Amygdala (tissue), 56 donors: ENCODE measurements around the gene PAQR6.

Experiments used
- DNase-seq, 56 donors: peaks; one replicate each; lab custom pipeline; 2025; lab: John Stamatoyannopoulos, UW

Gene PAQR6, protein sequence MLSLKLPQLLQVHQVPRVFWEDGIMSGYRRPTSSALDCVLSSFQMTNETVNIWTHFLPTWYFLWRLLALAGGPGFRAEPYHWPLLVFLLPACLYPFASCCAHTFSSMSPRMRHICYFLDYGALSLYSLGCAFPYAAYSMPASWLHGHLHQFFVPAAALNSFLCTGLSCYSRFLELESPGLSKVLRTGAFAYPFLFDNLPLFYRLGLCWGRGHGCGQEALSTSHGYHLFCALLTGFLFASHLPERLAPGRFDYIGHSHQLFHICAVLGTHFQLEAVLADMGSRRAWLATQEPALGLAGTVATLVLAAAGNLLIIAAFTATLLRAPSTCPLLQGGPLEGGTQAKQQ

DNA sequence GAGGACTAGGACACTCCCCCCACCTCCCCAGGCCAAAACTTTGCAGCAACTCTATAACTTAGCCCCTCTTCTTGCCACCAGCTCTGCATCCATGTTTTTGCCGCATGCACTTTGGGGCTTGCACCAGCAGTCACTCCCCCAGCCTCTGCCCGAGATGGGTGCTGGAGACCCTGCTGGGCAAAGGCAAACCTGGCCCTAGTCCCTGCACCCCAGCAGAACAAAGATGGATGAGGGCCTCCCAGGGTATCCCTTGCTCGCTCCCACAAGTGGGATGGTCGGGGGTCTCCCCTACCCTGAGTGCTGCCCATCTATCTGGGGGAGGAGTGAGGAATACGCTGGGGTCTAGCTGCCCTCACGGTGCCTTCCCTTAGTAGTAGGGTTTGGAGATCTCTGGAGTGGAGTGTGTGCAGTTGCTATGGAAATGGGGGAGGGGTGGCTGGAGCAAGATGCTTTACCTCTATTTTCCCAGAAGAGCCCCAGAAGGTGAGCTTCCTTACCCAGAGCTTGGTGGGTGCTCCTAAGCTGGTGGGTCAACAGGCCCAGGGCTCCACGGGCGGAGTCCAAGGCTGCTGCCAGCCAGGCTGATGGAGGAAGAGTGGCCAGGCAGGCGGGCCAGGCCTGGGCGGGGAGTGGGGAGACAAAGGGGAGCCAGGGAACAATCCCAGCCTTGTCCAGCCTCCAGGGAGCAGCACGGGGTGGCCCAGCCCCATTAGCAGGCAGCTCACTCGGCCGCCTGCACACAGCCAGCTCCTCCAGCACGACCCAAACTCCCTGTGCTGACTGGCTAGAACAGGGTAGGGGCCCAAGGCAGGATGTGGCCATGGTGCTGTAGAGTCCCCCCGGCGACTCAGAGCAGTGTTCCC lies at the start of gene PAQR6:
Gene PAQR6 (minus strand): TSS at position 597 of the 863 bp plus-strand sequence. CDS start 1,325 bp downstream, outside the sequence.
- peak; percentile 50 to 98 (median 90) for DNase-seq

DNA sequence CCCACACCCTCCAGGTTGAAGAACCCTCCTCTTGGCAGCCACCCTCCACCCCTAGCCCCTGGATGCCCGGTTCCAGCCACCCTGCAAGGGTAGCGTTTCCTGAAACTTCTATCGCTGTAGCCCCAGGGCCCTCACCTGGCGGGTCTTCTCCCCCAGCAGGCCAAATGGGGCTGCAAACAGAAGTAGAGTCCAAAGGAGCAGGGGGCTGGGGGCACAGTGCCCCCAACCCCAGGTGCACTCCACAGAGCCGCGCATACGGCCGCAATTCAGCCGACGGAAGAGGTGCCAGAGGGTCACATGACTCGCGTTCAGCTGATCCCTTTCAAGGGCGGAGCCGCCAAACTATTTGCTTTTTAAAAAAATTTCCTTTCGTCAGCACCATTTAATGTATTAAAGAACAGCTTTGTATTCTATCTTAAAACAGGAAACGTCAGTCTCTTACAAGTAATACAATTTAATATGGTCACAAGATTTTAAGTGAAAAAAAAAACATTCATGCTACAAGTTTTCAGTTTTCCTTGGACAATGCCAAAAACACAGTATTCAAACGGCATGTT lies 47.6 kb upstream of the PAQR6 start, which contains the start of gene GLMP:
Gene GLMP (minus strand): TSS at position 289 of the 557 bp plus-strand sequence. CDS start 34 bp downstream, at position 255.
- peak in 41 of 56 donors; percentile 2 to 76 (median 41) for DNase-seq

DNA sequence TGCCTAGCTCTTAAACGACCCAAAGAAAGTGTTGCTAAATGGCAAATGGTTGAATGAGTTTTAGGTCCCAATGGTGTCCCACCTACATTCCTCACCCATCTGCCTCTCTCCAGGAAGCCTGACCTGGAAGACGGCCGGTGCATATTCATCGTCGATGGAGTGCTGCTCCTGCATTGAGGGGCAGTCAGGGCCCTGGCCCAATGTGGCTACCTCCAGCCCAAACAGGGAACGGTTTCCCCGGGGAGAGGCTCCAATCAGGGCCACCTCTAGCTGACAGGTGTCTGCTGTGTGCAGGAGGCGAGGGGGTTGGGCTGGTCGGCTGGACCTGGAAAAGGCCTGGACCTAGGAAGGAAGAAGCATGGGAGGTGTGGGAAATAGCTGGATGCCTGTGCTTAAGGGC lies 46.0 kb upstream of the PAQR6 start:
- no peak for DNase-seq

DNA sequence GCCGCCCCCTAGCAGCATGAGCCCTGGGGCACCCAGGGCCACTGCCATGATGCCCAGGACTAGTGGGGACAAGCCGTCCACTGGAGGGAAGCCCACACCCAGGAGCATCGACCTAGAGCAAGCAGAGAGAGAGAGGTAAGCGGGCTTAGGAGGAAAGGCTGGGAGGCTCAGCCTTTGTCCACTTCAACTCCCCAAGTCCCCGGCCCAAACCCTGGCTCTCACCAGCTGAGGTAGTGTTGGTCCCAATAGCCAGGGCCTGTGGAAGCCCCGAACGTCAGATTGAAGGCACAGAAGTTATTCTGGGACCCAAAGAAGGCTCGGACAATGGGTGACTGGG lies 45.2 kb upstream of the PAQR6 start:
- DNase-seq, result no peak

DNA sequence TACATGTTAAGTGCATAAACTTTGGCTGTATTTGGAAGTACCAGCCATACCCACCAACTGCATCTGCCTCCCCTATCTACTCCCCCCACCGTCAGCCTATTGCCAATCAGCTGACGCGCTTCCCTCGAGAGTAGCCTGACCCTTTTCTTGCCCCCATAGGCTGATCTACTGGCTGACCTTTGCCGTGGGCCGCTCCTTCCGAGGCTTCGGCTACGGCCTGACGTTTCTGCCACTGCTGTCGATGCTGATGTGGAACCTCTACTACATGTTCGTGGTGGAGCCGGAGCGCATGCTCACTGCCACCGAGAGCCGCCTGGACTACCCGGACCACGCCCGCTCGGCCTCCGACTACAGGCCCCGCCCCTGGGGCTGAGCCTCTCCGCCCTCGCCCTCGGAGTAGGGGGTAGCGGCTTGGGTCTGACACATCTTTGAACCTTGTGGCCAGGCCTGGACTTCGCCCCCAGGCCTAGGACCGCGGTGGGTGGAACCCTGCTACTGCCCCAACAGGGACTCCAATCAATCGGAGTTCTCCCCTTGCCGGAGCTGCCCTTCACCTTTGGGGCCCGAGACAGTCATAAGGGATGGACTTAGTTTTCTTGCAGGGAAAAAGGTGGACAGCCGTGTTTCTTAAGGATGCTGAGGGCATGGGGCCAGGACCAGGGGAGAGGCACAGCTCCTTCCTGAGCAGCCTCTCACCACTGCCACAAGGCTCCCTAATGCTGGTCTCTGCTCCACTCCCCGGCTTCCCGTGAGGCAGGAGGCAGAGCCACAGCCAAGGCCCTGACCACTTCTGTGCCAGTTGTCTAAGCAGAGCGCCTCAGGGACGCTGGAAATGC lies 43.6 kb upstream of the PAQR6 start:
- DNase-seq, result peak; percentile 15 to 89 (median 72)

DNA sequence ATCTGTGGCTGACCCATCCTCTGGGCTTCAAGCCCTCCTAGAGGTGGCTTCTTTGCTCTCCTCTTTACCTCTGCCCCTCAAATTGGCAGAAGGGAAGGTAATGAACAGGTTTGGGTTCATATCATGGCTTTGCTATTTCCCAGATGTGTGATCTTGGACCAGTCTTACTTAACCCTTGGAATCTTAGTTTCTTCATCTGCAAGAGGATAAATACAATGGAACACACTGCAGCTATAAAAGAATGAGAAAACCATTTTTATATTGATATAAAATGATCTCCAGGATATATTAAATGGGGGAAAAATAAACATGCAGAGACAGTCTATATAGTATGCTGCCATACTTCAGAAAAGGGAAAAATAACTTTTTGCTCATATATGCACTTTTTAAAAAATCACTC lies 42.0 kb upstream of the PAQR6 start:
- DNase-seq, result no peak

DNA sequence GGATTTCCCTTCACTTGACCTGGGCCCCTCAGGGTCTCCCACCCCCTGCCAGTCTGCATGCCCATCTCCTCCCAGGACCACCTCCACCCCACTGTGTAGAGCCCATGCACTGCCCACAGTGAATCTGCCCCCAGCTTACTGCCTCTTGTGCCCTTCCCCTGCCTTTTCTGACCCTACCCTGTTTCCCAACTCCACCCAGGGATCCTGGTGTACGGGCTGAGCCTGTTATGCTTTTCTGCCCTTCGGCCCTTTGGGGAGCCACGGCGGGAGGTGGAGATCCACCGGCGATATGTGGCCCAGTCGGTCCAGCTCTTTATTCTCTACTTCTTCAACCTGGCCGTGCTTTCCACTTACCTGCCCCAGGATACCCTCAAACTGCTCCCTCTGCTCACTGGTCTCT lies 38.2 kb upstream of the PAQR6 start:
- no peak for DNase-seq

DNA sequence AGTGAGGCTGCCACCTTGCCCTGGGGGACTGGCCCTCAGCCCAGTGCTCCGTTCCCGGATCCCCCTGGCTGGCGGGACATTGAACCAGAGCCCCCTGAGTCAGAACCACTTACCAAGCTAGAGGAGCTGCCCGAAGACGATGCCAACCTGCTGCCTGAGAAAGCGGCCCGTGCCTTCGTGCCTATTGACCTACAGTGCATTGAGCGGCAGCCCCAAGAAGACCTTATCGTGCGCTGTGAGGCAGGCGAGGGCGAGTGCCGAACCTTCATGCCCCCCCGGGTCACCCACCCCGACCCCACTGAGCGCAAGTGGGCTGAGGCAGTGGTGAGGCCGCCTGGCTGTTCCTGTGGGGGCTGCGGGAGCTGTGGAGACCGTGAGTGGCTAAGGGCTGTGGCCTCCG lies 37.6 kb upstream of the PAQR6 start:
- no peak for DNase-seq

DNA sequence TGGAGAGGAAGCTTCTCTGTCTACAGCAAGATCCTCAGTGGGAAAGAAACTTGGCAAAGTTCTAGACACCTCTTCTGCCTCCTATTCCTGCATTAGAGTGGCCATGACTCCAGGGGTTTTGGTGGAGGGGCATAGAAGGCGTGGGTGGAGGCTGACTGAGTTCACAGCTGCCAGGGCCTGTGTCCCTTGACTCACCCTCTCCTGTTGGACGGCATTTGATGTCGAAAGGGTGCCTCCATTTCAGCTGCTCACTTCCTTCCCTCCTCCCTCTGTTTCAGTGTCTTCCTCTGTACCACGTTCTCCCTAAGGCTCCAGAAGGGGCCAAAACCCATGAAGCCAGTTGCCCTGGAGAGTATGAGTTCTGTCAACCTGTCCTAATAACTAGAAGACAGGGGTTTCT lies 36.9 kb upstream of the PAQR6 start:
- no peak for DNase-seq

DNA sequence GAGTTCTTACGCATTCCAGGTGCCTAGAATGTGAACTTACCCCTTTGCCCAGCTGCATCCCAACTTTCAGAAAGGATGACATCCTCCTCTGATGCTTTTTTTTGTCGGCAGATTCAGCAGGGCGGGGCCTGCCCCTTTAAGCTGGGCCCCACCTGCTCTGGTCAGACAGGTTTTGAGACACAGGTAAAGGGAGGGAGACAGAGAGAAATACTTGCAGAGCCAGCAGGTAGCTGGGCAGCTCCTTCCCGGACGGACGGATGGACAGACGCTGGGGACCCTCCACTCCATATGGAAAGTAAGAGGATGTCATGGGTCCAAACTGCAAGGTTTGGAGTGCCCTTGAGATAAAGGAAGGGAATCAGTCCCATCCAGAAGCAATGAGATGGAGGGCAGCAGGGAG lies 36.3 kb upstream of the PAQR6 start, which contains the start of gene TMEM79:
Gene TMEM79 (plus strand): TSS at position 214 of the 400 bp plus-strand sequence. CDS start 902 bp downstream, outside the sequence.
- DNase-seq, result no peak

DNA sequence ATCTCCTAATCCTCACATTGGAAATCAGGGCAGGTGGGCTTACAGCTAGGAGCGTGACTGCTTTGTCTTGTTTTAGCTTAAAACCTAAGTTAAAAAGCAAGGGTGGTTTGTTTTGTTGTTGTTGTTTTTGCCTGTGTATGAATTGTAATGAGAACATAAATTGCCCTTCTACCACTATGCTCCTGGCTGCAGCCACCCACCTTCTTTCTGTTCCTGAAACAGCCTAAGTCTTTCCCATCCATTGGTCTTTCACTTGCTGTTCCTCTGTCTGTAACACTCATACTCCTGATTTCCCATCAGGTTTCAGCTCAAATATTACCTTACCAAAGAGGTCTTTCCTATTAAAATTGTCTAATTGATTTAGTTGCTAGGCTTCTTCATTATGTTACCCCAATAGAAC lies 35.7 kb upstream of the PAQR6 start:
- no peak for DNase-seq

DNA sequence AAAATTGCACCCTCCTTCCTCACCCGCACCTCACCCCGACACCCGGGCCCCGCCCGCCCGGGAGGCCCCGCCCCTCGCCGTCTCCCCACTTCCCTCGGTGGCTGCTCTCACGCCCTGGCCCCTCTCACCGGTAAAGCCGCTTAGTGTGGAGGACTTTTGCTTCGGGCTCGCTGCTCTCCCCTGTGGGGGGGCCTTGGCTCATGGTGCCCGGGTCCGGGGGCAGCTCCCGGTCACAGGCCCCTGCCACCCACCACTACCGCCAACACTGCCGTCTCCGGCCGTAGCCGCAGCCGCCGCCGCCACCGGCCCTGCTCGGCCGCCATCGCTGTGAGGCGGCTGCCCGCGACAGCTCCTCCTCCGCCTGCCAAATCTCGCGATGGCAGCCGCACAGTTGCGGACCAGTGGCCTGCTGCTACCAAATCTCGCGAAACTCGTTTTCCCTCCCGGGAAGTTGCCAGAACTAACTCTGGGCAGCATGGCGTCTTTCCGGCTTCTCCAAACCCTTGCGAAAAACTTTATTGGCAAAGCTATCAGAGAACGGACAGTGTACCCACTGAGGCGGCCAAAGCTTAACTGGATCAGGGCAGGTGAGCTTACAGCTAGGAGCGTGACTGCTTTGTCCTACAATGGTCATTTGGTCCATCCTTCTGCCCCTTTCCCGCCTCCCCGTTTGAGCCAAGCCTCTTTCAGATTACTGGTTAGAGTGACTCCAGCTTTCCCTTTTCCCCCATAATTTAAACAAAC lies 34.8 kb upstream of the PAQR6 start, which contains the start of gene SMG5:
Gene SMG5 (minus strand): TSS at position 347 of the 744 bp plus-strand sequence. CDS start 145 bp downstream, at position 202.
- DNase-seq, result peak; percentile 41 to 97 (median 91)

DNA sequence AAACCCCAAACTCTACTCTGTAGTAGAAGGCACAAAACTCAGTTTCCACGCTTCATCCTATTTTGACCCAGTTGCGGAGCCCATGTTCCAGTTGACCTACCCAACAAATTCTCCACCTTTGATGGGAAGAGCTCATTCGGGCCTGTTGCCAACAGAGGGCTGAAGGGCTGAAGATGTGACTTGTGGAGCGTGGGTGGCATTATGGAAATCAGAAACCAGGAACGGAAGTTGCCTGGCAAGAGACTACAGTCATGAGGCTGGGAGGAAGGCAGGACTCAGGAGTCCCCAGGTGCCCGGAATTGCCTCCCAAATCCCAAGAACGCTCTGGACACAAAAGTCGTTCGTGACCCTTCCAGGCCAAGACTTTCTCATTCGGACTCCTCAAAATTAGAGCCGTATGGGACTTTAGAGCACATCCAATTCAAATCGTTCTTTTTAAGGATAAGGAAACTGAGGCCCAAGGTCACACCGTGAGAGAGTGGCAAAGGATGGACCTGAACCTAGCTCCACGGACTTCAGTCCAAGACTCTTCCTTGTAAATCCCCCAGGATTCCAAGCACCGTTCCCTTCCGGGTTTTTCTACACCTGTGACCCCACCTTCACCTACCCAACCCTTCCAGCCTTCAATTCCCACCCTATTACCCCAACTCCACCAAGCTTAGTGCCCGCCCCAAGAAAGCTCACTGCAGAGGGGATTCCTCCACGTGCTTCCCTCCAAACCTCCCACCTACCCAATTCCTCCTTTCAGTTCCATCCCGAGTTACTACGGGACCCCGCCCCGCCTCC lies 34.0 kb upstream of the PAQR6 start:
- peak in 1 of 56 donors; percentile 14 for DNase-seq

DNA sequence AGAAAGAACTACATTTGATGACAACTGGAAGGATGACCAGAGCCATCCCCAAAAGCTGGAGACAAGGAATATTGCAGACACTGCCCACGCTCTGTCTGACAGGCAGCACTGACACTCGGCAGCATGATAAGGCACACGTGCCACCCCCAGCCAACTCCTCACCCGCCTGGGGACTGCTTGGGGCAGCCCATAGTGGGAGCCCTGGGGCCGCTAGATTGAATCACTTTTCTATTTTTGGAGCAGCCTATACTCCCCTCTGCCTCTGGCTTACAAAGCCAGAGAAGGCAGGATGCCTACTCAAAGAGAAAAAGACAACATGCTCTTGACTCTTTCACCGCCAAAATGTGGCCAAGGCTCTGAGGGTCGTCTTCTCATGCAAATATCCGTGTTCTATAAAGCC lies 33.4 kb upstream of the PAQR6 start:
- peak in 7 of 56 donors; percentile 13 to 26 (median 20) for DNase-seq

DNA sequence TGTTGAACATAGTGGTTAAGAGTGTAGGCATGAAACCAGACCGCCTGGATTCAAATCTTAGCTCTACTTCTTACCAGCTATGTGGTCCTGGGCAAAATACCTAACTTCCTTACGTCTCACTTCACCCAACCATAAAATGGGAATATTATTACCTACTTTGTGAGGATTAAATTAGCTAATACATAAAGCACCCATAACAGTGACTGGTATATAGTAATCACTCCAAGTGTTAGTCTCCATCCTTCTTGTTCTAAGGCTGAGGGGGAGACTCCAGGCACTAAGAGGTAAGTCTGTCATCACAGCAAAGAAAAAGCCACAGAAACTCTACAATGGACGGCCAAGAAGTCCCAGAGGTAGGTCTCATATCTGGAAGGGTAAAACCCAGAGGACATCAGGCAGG lies 32.0 kb upstream of the PAQR6 start:
- DNase-seq, result no peak

DNA sequence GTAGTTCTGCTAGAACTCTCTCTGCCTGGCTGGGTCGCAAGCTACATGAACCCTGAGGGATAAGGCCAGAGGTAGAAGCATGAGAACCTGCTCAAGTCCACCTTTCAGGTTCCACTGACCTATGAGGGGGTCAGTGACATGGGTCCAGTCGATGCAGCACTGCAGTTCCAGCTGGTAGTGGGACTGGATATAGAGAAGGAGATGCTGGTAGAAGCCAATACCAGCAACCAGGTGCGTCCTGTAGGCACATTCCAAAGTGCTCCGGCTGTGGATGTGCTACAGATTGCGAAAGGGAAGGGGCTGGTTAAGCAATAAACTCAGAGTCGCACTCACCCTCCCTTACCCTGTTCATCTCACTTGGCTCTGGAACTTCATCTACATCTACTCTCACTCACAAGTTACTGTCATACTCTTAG lies 29.1 kb upstream of the PAQR6 start:
- no peak for DNase-seq

DNA sequence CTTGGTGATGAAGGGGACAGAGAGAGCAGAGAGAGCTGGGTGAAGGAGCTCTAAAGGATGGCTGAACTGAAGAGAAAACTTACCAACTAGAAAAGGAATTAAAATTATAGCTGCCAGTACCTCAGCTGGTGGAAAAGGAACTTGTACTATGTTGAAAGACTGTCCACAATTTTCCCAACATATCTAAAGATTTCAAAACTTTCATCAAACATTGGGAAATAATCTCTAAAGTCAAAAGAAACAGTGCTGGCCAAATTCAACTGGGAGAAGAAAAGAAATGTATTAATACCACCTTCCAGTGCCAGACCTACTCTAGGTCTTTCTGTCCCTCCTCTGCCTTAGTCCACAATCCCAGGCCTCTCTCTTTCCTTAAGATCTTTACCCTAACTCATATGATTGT lies 28.7 kb upstream of the PAQR6 start:
- no peak for DNase-seq

DNA sequence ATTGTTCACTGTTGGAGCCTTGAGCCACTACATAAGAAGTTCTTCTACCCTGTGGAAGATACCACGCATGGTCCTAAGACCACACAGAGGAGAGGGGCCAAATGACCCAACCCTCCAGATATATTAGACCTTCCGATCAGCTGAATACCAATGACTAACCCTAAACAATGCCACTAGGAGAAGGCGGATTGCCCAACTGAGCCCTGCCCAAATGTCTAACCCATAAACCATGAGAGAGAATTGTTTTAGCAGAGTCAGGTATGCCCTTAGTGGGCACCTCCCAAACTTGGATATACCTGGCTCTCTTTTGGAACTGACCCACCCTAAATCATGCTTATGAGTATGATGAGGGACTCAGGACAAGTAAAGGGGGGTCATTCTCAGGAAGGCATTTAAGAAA lies 22.5 kb upstream of the PAQR6 start:
- DNase-seq, result no peak

DNA sequence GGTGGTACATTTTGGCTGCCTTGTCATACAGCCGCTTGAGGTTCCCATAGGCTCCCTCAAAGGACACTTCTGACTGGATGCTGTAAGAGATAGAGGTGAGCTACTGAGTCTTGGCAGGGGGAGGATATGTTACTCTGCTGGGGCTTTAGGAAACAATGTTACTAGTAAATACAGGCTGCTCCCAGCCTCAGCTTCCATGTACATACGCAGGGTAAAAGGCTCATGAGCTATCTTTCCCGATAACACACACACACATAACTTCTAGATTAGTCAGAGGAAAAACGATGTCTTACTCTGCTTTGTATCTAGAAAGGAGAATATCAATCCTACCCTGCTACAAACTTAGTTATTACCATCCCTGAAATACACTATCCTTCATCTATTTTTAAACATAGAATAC lies 20.5 kb upstream of the PAQR6 start:
- DNase-seq, result no peak
